Fibroblast of pulmonary artery (primary cell): ENCODE results near the gene CACNB2.

Experiments used
- DNase-seq: peaks from one replicate; pipeline ENCODE4 v3.0.0-alpha.2; 2010; ENCODE audit warnings: low read depth
- H3K4me3 ChIP-seq: replicated peaks from 2 replicates; pipeline ENCODE4 v1.5.1; 2011; ENCODE audit warnings: low read depth, mild to moderate bottlenecking, control low read depth, low read length, moderate library complexity
- TF ChIP-seq, protein P1 (sequence below): IDR thresholded peaks from 2 replicates; pipeline ENCODE4 v1.5.1; 2011; ENCODE audit warnings: mild to moderate bottlenecking, control low read depth, low read length, inconsistent platforms; ENCODE audit errors: missing control alignments

The CACNB2 gene

DNA sequence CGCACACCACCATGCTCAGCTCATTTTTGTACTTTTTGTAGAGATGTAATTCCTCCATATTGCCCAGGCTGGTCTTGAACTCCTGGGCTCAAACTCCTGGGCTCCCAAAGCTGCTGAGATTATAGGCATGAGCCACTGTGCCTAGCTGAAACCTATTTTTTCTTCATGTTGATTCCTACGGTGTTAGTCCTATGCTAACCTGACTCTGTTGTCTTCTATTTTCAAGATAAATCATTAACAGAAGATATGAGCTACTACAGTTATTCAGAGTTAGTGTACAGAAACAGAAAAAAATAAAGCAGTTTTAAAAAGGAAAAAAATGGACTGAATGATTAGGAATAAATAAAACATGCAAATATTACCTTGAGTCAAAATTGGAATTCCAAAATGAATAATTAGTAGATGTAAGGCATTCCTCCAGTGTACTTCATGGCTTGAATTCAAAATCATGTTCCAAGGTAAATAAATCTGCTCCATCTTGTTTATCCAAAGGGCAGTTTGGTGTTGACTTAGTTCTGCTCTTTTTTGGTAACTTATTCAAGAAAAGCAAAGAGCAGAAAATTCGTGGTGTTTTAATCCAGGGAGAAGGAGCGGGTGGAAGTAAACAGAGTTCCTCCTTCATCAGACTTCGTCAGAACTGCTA is 185.8 kb downstream of the CACNB2 start:
- TF ChIP-seq, protein P1, sequence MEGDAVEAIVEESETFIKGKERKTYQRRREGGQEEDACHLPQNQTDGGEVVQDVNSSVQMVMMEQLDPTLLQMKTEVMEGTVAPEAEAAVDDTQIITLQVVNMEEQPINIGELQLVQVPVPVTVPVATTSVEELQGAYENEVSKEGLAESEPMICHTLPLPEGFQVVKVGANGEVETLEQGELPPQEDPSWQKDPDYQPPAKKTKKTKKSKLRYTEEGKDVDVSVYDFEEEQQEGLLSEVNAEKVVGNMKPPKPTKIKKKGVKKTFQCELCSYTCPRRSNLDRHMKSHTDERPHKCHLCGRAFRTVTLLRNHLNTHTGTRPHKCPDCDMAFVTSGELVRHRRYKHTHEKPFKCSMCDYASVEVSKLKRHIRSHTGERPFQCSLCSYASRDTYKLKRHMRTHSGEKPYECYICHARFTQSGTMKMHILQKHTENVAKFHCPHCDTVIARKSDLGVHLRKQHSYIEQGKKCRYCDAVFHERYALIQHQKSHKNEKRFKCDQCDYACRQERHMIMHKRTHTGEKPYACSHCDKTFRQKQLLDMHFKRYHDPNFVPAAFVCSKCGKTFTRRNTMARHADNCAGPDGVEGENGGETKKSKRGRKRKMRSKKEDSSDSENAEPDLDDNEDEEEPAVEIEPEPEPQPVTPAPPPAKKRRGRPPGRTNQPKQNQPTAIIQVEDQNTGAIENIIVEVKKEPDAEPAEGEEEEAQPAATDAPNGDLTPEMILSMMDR = no peak
- DNase-seq = no peak

DNA sequence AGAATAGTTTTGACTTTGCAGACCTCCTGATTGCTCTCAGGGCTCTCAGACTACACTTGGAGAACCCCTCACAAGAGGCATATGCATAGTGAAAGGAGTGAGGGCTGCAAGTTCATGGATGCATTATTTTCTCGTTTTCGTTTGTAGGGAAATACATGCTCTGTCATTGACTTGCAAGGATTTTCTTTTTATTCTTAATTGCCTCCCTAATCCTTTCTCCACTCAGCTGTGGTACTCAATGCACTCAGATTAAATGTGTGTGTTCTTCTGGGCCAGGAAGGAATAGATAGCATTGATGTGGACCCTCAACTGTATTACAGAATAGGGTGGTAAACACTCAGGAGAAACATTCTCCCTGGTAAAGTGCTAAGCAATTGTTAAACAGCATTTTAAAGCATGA is 188.7 kb downstream of the CACNB2 start:
- TF ChIP-seq, protein P1 = no peak
- no peak overlapping the region for H3K4me3 ChIP-seq

More for the DNA sequence above, 185.8 kb downstream of the CACNB2 start:
- H3K4me3 ChIP-seq = no peak overlapping the region

DNA sequence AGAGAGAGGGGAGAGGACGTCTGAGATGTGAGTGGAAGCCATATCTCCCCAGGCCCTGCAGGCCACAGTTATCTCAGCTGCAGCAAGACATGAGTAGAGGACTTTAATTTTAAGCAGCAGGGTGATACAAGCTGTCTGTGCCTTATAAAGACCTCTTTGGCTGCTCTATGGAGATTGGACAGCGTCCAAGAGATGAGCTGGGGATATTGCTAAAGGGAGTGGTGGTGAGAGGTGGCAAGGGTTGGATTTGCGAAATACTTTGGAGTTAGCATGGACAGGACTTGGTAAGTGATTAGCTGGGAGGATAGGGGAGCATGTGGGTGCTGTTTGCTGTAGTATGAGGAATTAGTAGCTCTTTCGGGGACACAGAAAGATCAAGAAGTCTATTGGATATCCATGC is 191.8 kb downstream of the CACNB2 start:
- no peak for DNase-seq
- no peak overlapping the region for H3K4me3 ChIP-seq
- TF ChIP-seq, protein P1 = no peak

More for the DNA sequence above, 188.7 kb downstream of the CACNB2 start:
- no peak for DNase-seq

DNA sequence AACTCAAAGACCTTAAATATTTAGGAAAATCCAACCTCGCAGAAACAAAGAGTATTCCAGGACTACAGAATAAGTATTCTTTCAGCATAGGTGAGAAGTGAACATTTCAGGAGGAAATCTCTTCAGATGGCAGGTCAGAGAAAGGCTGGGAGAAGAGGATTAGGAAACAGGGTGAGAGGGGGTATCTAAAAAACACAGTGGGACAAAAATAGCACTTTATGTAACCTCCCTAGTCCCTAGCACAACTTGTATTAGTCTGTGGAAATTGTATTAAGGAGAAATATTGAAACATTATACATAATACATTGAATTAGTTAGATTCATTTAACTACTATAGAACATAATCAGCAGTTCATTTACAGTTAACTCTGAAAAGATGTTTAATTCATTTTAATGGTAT is 192.3 kb downstream of the CACNB2 start:
- TF ChIP-seq, protein P1 = no peak
- no peak overlapping the region for H3K4me3 ChIP-seq
- no peak for DNase-seq

DNA sequence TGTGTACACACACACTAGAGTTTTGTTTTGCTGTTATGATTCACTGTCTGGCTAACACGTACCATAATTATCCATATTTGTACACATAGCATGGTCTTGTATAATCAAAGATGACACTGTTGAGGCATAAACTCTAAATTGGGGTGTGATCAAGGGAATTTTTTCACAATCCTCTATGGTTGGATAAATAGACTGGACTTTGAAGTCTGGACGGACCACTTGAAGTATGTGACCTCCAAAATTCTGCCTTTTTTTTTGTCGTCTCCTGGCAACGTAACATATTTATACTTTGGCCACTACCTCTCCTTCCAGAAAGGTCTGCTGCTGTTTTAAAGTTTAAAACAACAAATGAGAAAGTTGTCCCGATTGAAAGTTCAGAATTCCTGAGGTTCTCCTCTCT is 193.4 kb downstream of the CACNB2 start:
- TF ChIP-seq, protein P1 = no peak
- no peak overlapping the region for H3K4me3 ChIP-seq
- no peak for DNase-seq

DNA sequence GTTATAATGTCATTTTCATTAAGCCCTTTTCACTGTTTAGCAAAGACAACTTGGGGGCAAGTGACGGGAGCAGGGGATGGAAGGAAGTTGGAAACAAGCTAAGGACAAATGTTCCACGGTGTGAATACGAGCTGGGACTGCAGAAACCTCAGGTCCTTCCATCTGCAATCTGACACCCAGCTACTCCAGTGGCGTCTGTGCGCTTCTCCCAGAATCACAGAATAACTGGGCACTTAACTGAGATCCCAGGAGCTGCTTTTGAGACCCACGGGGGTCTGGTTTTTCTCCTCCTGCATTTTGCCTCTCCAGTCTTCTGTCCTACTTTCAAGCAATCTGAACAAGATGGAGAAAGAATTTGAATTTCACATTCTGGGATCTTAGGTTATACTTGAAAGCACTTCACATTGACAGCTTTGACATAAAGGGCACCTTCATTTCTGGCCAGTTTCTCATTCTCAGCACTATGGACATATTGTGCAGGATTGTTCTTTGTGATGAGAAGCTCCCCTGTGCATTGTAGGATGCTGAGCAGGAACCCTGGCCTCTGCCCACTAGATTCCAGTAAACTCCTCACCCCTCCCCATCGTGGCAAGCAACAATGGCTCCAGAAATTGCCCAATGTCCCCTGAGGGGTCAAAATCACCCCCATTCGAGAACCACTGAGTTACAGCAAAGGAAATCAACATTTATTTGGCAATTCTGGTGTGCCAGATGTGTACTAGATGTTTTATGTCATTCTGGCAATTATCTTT is 194.1 kb downstream of the CACNB2 start:
- TF ChIP-seq, protein P1 = no peak
- no peak overlapping the region for H3K4me3 ChIP-seq
- DNase-seq = peak; percentile 4
